ENCODE measurements around the gene MBLAC2. TPM values are rescaled to one million over a fixed set of nuclear protein-coding genes. Genes with fewer than 3 reads are reported as not detected.

MBLAC2 gene
- total RNA-seq: 10 to 100 TPM in 1 of 2 donors, 1 to 10 TPM in 1; 10.0 to 12.0 TPM

GRCh38 chr5:90474235-90475107, at the start of gene MBLAC2, which contains the start of gene POLR3G:
Gene MBLAC2, minus strand, starts transcription at chr5:90474771. Its CDS starts 479 bp downstream, at chr5:90474292.
Gene POLR3G, plus strand, starts transcription at chr5:90474864. Its CDS starts 10,704 bp downstream, at chr5:90485568.

GRCh38 chr5:90409318-90410177, 65.0 kb downstream of the MBLAC2 start, which contains the start of gene CETN3:
Gene CETN3, minus strand, starts transcription at chr5:90409756. Its CDS starts 95 bp downstream, at chr5:90409661.

Other genes starting within 250 kb of the MBLAC2 start
- 1 to 10 TPM; 6.3 to 6.5 TPM for gene CETN3, start 65.0 kb downstream of the MBLAC2 start, total RNA-seq
- 10 to 100 TPM; 34.8 to 68.6 TPM for gene POLR3G, start 93 bp upstream of the MBLAC2 start, total RNA-seq
- gene LYSMD3, start 54.8 kb upstream of the MBLAC2 start, total RNA-seq: 10 to 100 TPM in 1 of 2 donors, 1 to 10 TPM in 1; 10.0 to 11.7 TPM
- under 1 TPM; under 0.01 TPM for gene ADGRV1, start 84.0 kb upstream of the MBLAC2 start, total RNA-seq

Data from melanocyte of skin (primary cell).